DOHH2 (cell line): Measurements from ENCODE around the gene ACP2.

ENCODE experiments used
- H3F3A ChIP-seq: fragments of 200-600 bp; sonication (generic), shearing (Covaris generic); 2 replicates; pipeline ENCODE4 v1.6.0; 2016; ENCODE audit warnings: antibody characterized with exemption, mild to moderate bottlenecking; ENCODE audit not compliant: control insufficient read depth, insufficient read depth
- H3K27ac ChIP-seq: fragments of 200-600 bp; sonication (generic); 2 replicates; pipeline ENCODE4 v1.5.1; 2014; ENCODE audit warnings: low read depth, mild to moderate bottlenecking, low read length, moderate library complexity
- H3K27me3 ChIP-seq: fragments of 200-600 bp; sonication (generic); 2 replicates; pipeline ENCODE4 v1.6.1; 2014; ENCODE audit warnings: mild to moderate bottlenecking, low read length, mixed read lengths; ENCODE audit not compliant: control insufficient read depth
- H3K36me3 ChIP-seq: fragments of 200-600 bp; sonication (generic); 2 replicates; pipeline ENCODE4 v1.6.1; 2014; ENCODE audit warnings: mild to moderate bottlenecking, low read length, moderate library complexity, mixed read lengths; ENCODE audit not compliant: control insufficient read depth
- H3K4me1 ChIP-seq: fragments of 200-600 bp; sonication (generic); 2 replicates; pipeline ENCODE4 v1.6.1; 2014; ENCODE audit warnings: mild to moderate bottlenecking, low read length, mixed read lengths; ENCODE audit not compliant: control insufficient read depth
- H3K4me2 ChIP-seq: fragments of 200-600 bp; sonication (generic); 2 replicates; pipeline ENCODE4 v1.6.0; 2014; ENCODE audit warnings: mild to moderate bottlenecking, low read length, moderate library complexity
- H3K4me3 ChIP-seq: fragments of 200-600 bp; sonication (generic); 2 replicates; pipeline ENCODE4 v1.5.1; 2014; ENCODE audit warnings: mild to moderate bottlenecking, low read length, mixed read lengths
- H3K79me2 ChIP-seq: fragments of 200-600 bp; sonication (generic); 2 replicates; pipeline ENCODE4 v1.6.1; 2014; ENCODE audit warnings: mild to moderate bottlenecking, low read length, mixed read lengths; ENCODE audit not compliant: control insufficient read depth
- H3K9me2 ChIP-seq: fragments of 200-600 bp; sonication (generic); replicated peaks from 2 replicates; pipeline ENCODE4 v1.6.1; 2014; ENCODE audit warnings: mild to moderate bottlenecking, low read length, mixed read lengths; ENCODE audit not compliant: control insufficient read depth
- H3K9me3 ChIP-seq: fragments of 200-600 bp; sonication (generic); 2 replicates; pipeline ENCODE4 v1.6.1; 2014; ENCODE audit warnings: antibody characterized with exemption, low read length, mixed read lengths; ENCODE audit not compliant: control insufficient read depth, insufficient read depth
- H4K20me1 ChIP-seq: fragments of 200-600 bp; sonication (generic); 2 replicates; pipeline ENCODE4 v1.6.0; 2014; ENCODE audit warnings: low read depth, mild to moderate bottlenecking, antibody characterized with exemption, low read length, moderate library complexity; ENCODE audit not compliant: control insufficient read depth, insufficient read depth
- CTCF ChIP-seq: fragments of 200-600 bp; sonication (generic); IDR thresholded peaks from one replicate; pipeline ENCODE4 v1.5.1; 2014; ENCODE audit warnings: antibody characterized with exemption, mild to moderate bottlenecking, low read depth, low read length; ENCODE audit not compliant: poor library complexity, severe bottlenecking
- EZH2phosphoT487 ChIP-seq: fragments of 200-600 bp; sonication (generic); IDR thresholded peaks from 2 replicates; pipeline ENCODE4 v1.6.1; 2017; ENCODE audit warnings: borderline replicate concordance, mild to moderate bottlenecking, antibody characterized with exemption, low read length, moderate library complexity, mixed read lengths

Gene ACP2

GRCh38 chr11:47241841-47242301 is 6.7 kb downstream of the ACP2 start:
- Histone ChIP-seq H3K27ac (no peak overlapping the region), H3K4me3 (no peak overlapping the region), H3K27me3 (no peaks in the 10 kb centered on the region), H4K20me1 (no peaks in the 10 kb centered on the region), H3K4me1 (0 out of 2 replicates have a peak, but pooled peaks cover 2% of the 10 kb centered on the region), H3K9me3 (no peaks in the 10 kb centered on the region), H3K36me3 (peaks cover 59% of the 10 kb centered on the region), H3K79me2 (no peaks in the 10 kb centered on the region), H3F3A (peaks cover 2% of the 10 kb centered on the region; the same call in 1 of the 2 replicates), H3K9me2 (no peaks in the 10 kb centered on the region), H3K4me2 (no peak overlapping the region)
- no peak for TF ChIP-seq EZH2phosphoT487
- TF ChIP-seq CTCF: no peak

- Histone ChIP-seq H3K4me3 (no peak overlapping the region), H3K27ac (no peak overlapping the region)
These were observed 8.8 kb downstream of the ACP2 start for GRCh38 chr11:47239852-47240251.

GRCh38 chr11:47236482-47236881 is 12.1 kb downstream of the ACP2 start:
- no peak overlapping the region for H3K4me2 ChIP-seq
- no peak overlapping the region for H3K27ac ChIP-seq
- peaks cover 8% of the 10 kb centered on the region for H3K4me1 ChIP-seq
- no peak overlapping the region for H3K4me3 ChIP-seq
- H3K36me3 ChIP-seq: peaks cover 32% of the 10 kb centered on the region
- TF ChIP-seq CTCF: no peak
- no peak for TF ChIP-seq EZH2phosphoT487
- no peaks in the 10 kb centered on the region for H3K9me3 ChIP-seq
- H3K9me2 ChIP-seq: no peaks in the 10 kb centered on the region
- no peaks in the 10 kb centered on the region for H3K79me2 ChIP-seq
- H3K27me3 ChIP-seq: no peaks in the 10 kb centered on the region
- peaks cover 6% of the 10 kb centered on the region; the same call in 1 of the 2 replicates for H3F3A ChIP-seq
- H4K20me1 ChIP-seq: no peaks in the 10 kb centered on the region

More at GRCh38 chr11:47239852-47240251, 8.8 kb downstream of the ACP2 start:
- Histone ChIP-seq H3K27me3 (no peaks in the 10 kb centered on the region), H4K20me1 (no peaks in the 10 kb centered on the region), H3K4me2 (no peak overlapping the region), H3K4me1 (0 out of 2 replicates have a peak, but pooled peaks cover 4% of the 10 kb centered on the region), H3K9me3 (no peaks in the 10 kb centered on the region), H3K36me3 (peaks cover 50% of the 10 kb centered on the region), H3F3A (peaks cover 6% of the 10 kb centered on the region; the same call in 1 of the 2 replicates), H3K9me2 (no peaks in the 10 kb centered on the region), H3K79me2 (no peaks in the 10 kb centered on the region)
- TF ChIP-seq EZH2phosphoT487 (no peak), CTCF (no peak)
